Embryonic facial prominence (tissue), 1 donor: ENCODE results near the gene CEACAM1.
"Not testable (repeated sequence)": the region's sequence is repeated elsewhere in the genome, so short reads cannot be mapped to it uniquely, and the experiment has no call there.

ENCODE experiments used
- DNase-seq: peaks from one replicate; pipeline ENCODE4 v3.0.0-alpha.2; 2016; ENCODE audit errors: extremely low spot score

The CEACAM1 gene

GRCh38 chr19:42474743-42475142 lies 53.5 kb downstream of the CEACAM1 start:
- no peak for DNase-seq

GRCh38 chr19:42473686-42474085 lies 54.6 kb downstream of the CEACAM1 start:
- no peak for DNase-seq

- DNase-seq, result no peak
These were observed 55.7 kb downstream of the CEACAM1 start for GRCh38 chr19:42472402-42473147.

- DNase-seq, result no peak
These were observed 56.6 kb downstream of the CEACAM1 start for GRCh38 chr19:42471554-42472249.

GRCh38 chr19:42469311-42470235 lies 58.7 kb downstream of the CEACAM1 start:
- DNase-seq, result no peak

DNA sequence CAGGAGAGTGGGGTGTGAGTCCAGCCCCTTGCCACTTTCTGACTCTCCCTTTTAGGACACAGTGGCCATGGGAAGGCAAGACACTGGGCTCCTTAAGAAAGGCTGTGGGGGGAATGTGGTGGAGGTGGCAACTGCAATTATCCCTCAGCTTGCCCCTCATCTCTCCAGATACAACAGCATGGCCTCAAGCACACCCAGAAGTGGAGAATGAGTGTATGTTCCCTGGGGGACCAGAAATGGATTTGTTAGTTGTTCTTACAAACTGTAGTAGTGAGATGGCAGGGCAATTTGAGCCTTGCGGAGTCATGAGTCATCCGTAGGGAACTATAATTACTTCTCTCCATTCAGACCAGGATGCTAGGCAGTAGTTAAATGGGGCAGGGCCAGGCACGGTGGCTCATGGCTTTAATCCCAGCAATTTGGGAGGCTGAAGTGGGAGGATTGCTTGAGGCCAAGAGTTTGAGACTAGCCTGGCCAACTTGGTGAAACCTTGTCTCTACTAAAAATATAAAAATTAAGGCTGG lies 59.9 kb downstream of the CEACAM1 start:
- no peak for DNase-seq

- no peak for DNase-seq
These were observed 61.0 kb downstream of the CEACAM1 start for GRCh38 chr19:42467183-42467760.

- no peak for DNase-seq
These were observed 61.6 kb downstream of the CEACAM1 start for GRCh38 chr19:42466521-42467182.

DNA sequence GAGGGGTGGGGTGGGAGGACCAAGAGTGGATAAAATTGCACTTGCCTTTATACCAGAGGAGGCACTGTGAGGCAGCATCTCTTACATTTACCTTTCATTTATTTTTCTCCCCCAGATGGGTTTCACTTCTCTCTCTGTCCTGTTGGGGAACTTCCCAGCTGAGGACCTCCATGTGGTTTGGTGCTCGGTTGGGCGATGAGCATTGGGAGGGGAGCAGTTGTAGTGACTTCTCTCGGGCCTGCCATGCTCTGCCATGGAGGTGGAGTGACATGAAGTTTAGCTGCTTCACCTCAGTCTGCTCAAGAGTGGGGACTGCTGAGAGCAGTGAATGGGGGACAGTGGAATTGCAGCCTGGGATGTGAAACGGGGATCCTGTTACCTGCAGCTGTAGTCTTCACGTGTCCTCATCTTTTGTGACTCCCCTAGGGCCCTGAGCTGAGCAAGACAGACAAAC lies 62.4 kb downstream of the CEACAM1 start:
- DNase-seq, result no peak

DNA sequence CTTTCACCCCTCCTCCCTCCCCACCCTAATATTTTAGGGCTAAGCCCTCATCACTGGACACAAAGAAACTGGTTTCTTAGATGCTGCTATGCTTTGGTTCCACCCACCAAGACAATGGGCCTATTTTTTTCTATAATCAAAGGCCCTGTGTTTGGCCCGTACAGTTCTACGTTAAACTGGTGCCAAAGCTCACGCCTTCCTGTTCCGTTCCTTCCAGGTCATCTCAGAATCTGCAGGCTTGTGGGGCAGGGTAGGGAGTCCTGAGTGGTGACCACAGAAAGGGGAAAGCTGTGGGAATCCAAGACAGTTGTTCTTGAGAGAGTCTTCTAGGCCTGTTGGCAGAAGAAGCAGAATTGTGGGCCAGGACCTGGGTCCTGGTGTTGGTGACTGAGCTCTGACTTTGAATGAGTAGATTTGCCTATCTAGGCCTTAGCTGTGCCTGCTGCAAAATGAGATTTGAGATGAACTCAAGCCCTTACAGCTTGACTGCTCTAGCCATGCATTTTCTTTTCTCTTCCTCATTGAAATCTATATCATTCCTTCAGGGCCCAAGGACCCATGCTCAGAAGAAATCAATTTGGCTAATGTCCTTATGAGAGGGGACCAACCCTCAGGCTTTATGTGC lies 66.5 kb downstream of the CEACAM1 start:
- DNase-seq, result no peak

GRCh38 chr19:42461231-42461630 lies 67.0 kb downstream of the CEACAM1 start:
- not testable (repeated sequence) for DNase-seq

DNA sequence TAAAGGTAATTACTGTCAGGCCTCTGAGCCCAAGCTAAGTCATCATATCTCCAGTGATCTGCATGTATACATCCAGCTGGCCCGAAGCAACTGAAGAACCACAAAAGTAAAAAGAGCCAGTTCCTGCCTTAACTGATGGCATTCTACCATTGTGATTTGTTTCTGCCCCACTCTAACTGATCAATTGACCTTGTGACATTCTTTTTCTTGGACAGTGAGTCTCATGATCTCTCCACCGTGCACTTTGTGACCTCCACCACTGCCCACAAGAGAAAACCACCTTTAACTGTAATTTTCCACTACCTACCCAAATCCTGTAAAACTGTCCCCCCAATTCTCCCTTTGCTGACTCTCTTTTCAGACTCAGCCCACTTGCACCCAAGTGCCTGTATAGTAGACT lies 68.4 kb downstream of the CEACAM1 start:
- no peak for DNase-seq
